K562 (cell line): ENCODE data around the gene TP63. TPM values are rescaled to one million over a fixed set of nuclear protein-coding genes. Genes with fewer than 3 reads are reported as not detected.

ENCODE experiments used
- ATAC-seq: fragments of 200-7000 bp; cut with Tn5 transposase; 3 replicates; pipeline ENCODE4 v1.9.1; 2020; ENCODE audit warnings: moderate library complexity
- BruUV-seq: library from RNA; stranded (reverse); fragments of 400-500 nt; replicated peaks from 2 replicates; lab custom pipeline; 2021; lab: Mats Ljungman, UMichigan
- CTCF ChIA-PET: fragments of 300-600 bp; formaldehyde crosslinking; extraction: SDS; loops from one replicate; lab custom pipeline; 2021; ENCODE audit warnings: low intra/inter-chr PET ratio; lab: Yijun Ruan, JAX
- POLR2A ChIA-PET: fragments of 300-600, 350-650 bp; sonication (Branson Sonifier 250); formaldehyde crosslinking; extraction: SDS; loops from one replicate; lab custom pipeline; 2021; ENCODE audit warnings: antibody characterized with exemption, inconsistent platforms; lab: Yijun Ruan, JAX
- DNase-seq, 4 experiments: peaks; one replicate each; pipeline versions ENCODE4 v3.0.0 to v3.0.0-alpha.2; 2011 to 2018; ENCODE audit warnings: low spot score in 3 of 4, mixed read lengths in 3 of 4; ENCODE audit errors: extremely low read depth in 1 of 4
- FAIRE-seq: peaks from 2 replicates; lab custom pipeline; 2011; peaks lifted over from hg19 to GRCh38; lab: Jason Lieb, UNC
- H2AFZ ChIP-seq: 2 replicates; pipeline ENCODE4 v1.6.0; 2011; ENCODE audit warnings: low read depth, low read length, control low read depth, inconsistent platforms
- H3K27ac ChIP-seq: fragments of 200-600 bp; 3 replicates; pipeline ENCODE4 v1.8.0; 2011; ENCODE audit warnings: low read depth, mild to moderate bottlenecking, control low read depth, inconsistent platforms, low read length, moderate library complexity, mixed read lengths; ENCODE audit errors: extremely low read depth
- H3K27me3 ChIP-seq, 2 experiments: fragments of 300-600 bp in 1 of 2; 2 replicates in 1 of 2; 3 replicates in 1 of 2; pipeline versions ENCODE4 v1.6.0 to v1.8.0; 2011; ENCODE audit warnings: inconsistent platforms in 2 of 2, low read length in 2 of 2, mild to moderate bottlenecking in 1 of 2, mixed read lengths in 1 of 2, moderate library complexity in 1 of 2; ENCODE audit not compliant: control insufficient read depth in 2 of 2, insufficient read depth in 2 of 2
- H3K36me3 ChIP-seq: fragments of 300-600 bp; 3 replicates; pipeline ENCODE4 v1.8.0; 2011; ENCODE audit warnings: mild to moderate bottlenecking, low read length, inconsistent platforms; ENCODE audit not compliant: control insufficient read depth, insufficient read depth
- H3K4me1 ChIP-seq, 2 experiments: fragments of 200-600 bp in 1 of 2; replicated peaks in 1 of 2; 2 replicates in 1 of 2; 3 replicates in 1 of 2; pipeline versions ENCODE4 v1.5.1 to v1.8.0; 2011; ENCODE audit warnings: inconsistent platforms in 2 of 2, low read length in 2 of 2, mild to moderate bottlenecking in 1 of 2, mixed read lengths in 1 of 2, moderate library complexity in 1 of 2; ENCODE audit not compliant: control insufficient read depth in 2 of 2, insufficient read depth in 2 of 2
- H3K4me2 ChIP-seq: 2 replicates; pipeline ENCODE4 v1.6.1; 2011; ENCODE audit warnings: low read length, control low read depth, inconsistent platforms, mixed read lengths; ENCODE audit not compliant: insufficient read depth
- H3K4me3 ChIP-seq: fragments of 200-600 bp; sonication (generic), shearing (Covaris generic); 2 replicates; pipeline ENCODE4 v1.5.1; 2016; ENCODE audit warnings: control low read depth, inconsistent platforms
- H3K79me2 ChIP-seq: fragments of 200-600 bp; 3 replicates; pipeline ENCODE4 v1.8.0; 2011; ENCODE audit warnings: low read length, inconsistent platforms; ENCODE audit not compliant: control insufficient read depth, insufficient read depth
- H3K9ac ChIP-seq, 2 experiments: 2 replicates each; pipeline versions ENCODE4 v1.6.0 to v1.6.1; 2011; ENCODE audit warnings: low read depth in 2 of 2, low read length in 2 of 2, control low read depth in 1 of 2, inconsistent platforms in 1 of 2, mild to moderate bottlenecking in 1 of 2, mixed read lengths in 1 of 2; ENCODE audit not compliant: insufficient read depth in 1 of 2
- H3K9me1 ChIP-seq: one replicate; pipeline ENCODE4 v1.6.0; 2011; ENCODE audit warnings: inconsistent platforms, mild to moderate bottlenecking, low read length, moderate library complexity; ENCODE audit not compliant: control insufficient read depth, insufficient read depth
- H3K9me3 ChIP-seq: replicated peaks from 2 replicates; pipeline ENCODE4 v1.5.1; 2011; ENCODE audit warnings: low read depth, low read length, inconsistent platforms; ENCODE audit not compliant: control insufficient read depth, insufficient read depth
- H4K20me1 ChIP-seq: replicated peaks from 2 replicates; pipeline ENCODE4 v1.6.1; 2011; ENCODE audit warnings: low read length, inconsistent platforms, mixed read lengths; ENCODE audit not compliant: control insufficient read depth, insufficient read depth
- EGR1 ChIP-seq: fragments of 450-650 bp; conservative IDR thresholded peaks from 2 replicates; pipeline ENCODE4 v1.6.1; 2017; ENCODE audit warnings: mild to moderate bottlenecking
- HDAC6 ChIP-seq: IDR thresholded peaks from 2 replicates; pipeline ENCODE4 v1.6.1; 2012; ENCODE audit warnings: low read depth, mild to moderate bottlenecking, control low read depth, inconsistent platforms, low read length, moderate library complexity
- HNRNPK ChIP-seq: fragments of 200-400 bp; formaldehyde crosslinking; IDR thresholded peaks from one replicate; pipeline ENCODE4 v1.6.1; 2018; ENCODE audit warnings: mild to moderate bottlenecking, low read depth, low read length; ENCODE audit not compliant: poor library complexity, severe bottlenecking
- ILF3 ChIP-seq: fragments of 450-650 bp; IDR thresholded peaks from 2 replicates; pipeline ENCODE4 v1.6.1; 2018; ENCODE audit warnings: antibody characterized with exemption, mild to moderate bottlenecking, moderate library complexity, borderline replicate concordance
- IRF9 ChIP-seq: fragments of 450-650 bp; IDR thresholded peaks from 2 replicates; pipeline ENCODE4 v1.6.1; 2016; ENCODE audit warnings: missing biosample characterization, missing genetic modification characterization
- NFIC ChIP-seq: fragments of 450-650 bp; IDR thresholded peaks from 2 replicates; pipeline ENCODE4 v1.6.1; 2017; ENCODE audit warnings: mild to moderate bottlenecking, inconsistent platforms
- POLR3G ChIP-seq: IDR thresholded peaks from 2 replicates; pipeline ENCODE4 v1.6.1; 2011; ENCODE audit not compliant: insufficient read length, insufficient replicate concordance; ENCODE audit errors: extremely low read depth
- PYGO2 ChIP-seq: fragments of 450-650 bp; IDR thresholded peaks from 2 replicates; pipeline ENCODE4 v1.6.1; 2016; ENCODE audit warnings: mild to moderate bottlenecking, missing genetic modification characterization, moderate library complexity, missing compliant biosample characterization
- SMAD1 ChIP-seq: fragments of 150-350 bp; IDR thresholded peaks from 2 replicates; pipeline ENCODE4 v1.6.1; 2014; ENCODE audit warnings: low read length, low read depth; ENCODE audit not compliant: partially characterized antibody
- XRCC3 ChIP-seq: fragments of 450-650 bp; IDR thresholded peaks from 2 replicates; pipeline ENCODE4 v1.6.1; 2017; ENCODE audit warnings: mild to moderate bottlenecking, moderate library complexity
- YY1 ChIP-seq, 3 experiments: IDR thresholded peaks; 2 replicates each; pipeline ENCODE4 v1.6.1; 2011; ENCODE audit warnings: low read length in 2 of 3, mild to moderate bottlenecking in 2 of 3, moderate library complexity in 2 of 3, borderline replicate concordance in 1 of 3, control low read depth in 1 of 3, low read depth in 1 of 3; ENCODE audit not compliant: insufficient read depth in 3 of 3, insufficient replicate concordance in 2 of 3, control insufficient read depth in 1 of 3, insufficient read length in 1 of 3; ENCODE audit errors: extremely low read depth in 1 of 3
- ZNF143 ChIP-seq: sonication (generic); formaldehyde crosslinking; IDR thresholded peaks from 2 replicates; pipeline ENCODE4 v1.9.0; 2022; ENCODE audit warnings: mild to moderate bottlenecking, missing genetic modification reagents
- ZNF146 ChIP-seq: IDR thresholded peaks from one replicate; pipeline ENCODE4 v1.6.1; 2018; ENCODE audit warnings: missing compliant biosample characterization; ENCODE audit not compliant: unreplicated experiment
- ZNF436 ChIP-seq: fragments of 250-450, 450-650 bp; sonication (Bioruptor Pico); formaldehyde crosslinking; IDR thresholded peaks from 2 replicates; pipeline ENCODE4 v1.7.0; 2020; ENCODE audit warnings: mild to moderate bottlenecking
- WGBS: fragments of 100-300 bp; shearing (Covaris generic); methylation state at CpG from one replicate; pipeline ENCODE4 v1.1.6; 2016; ENCODE audit warnings: low coverage, mixed read lengths; ENCODE audit not compliant: insufficient coverage; ENCODE audit errors: missing lambda C conversion rate; 5-methylcytosine and 5-hydroxymethylcytosine counted together
- in situ Hi-C: fragments of 300-500 bp; cut with MboI; formaldehyde crosslinking; loops from 4 replicates; pipeline ENCODE4 v1.15.0; 2018; ENCODE audit warnings: inconsistent platforms, mixed read lengths
- intact Hi-C: fragments of 100-400 bp; cut with micrococcal nuclease; formaldehyde crosslinking; loops from 2 replicates; pipeline ENCODE4 v1.14.2; 2022
- polyA plus RNA-seq, 8 experiments: library from polyadenylated mRNA; depleted of rRNA in 4 of 8; stranded (reverse) in 5 of 8; unstranded in 3 of 8; fragments of >200 nt; fragmentation: Nextera tagmentation in 2 of 8; fragmentation: Illumina TruSeq in 1 of 8; extraction: Ambion mirVana in 2 of 8; extraction: Trizol in 1 of 8; gene quantifications; 2 replicates each; pipeline versions ENCODE4 v1.2.1 to v1.2.3, GENCODE V29; 2011 to 2014; ENCODE audit warnings: inconsistent platforms in 1 of 8, missing spikeins in 1 of 8
- total RNA-seq, 7 experiments: library from RNA; depleted of rRNA in 6 of 7; stranded (reverse); fragments of >200 nt in 6 of 7; fragmentation: Illumina TruSeq in 2 of 7; extraction: Trizol in 2 of 7; gene quantifications; 2 replicates each; pipeline versions ENCODE4 v1.2.1 to v1.2.3, GENCODE V29; 2011 to 2021; ENCODE audit warnings: low replicate concordance in 1 of 7
- TF ChIP-seq, protein P1 (sequence below): sonication (generic); formaldehyde crosslinking; IDR thresholded peaks from 2 replicates; pipeline ENCODE4 v1.8.1; 2023; ENCODE audit warnings: mild to moderate bottlenecking, missing genetic modification reagents, moderate library complexity
- TF ChIP-seq, protein P2 (sequence below): fragments of 250-450 bp; sonication (Bioruptor Pico); IDR thresholded peaks from 2 replicates; pipeline ENCODE4 v1.8.0; 2021; ENCODE audit warnings: mild to moderate bottlenecking, moderate library complexity
- TF ChIP-seq, protein P3 (sequence below): sonication (generic); formaldehyde crosslinking; IDR thresholded peaks from 2 replicates; pipeline ENCODE4 v1.8.0; 2022; ENCODE audit warnings: missing genetic modification reagents, mild to moderate bottlenecking, borderline replicate concordance

Gene TP63
- total and polyA plus RNA-seq, 9 of the 15 experiments (the other 6 are each of a cell fraction or from before 2014, with no cell fraction given), result 0.32 to 1.4 (median 0.50) TPM

- Histone ChIP-seq H3K9me1 (no peaks in the 10 kb centered on the region), H3K36me3 (no peaks in the 10 kb centered on the region), H3K9me3 (0 out of 2 replicates have a peak, but pooled peaks cover 4% of the 10 kb centered on the region), H2AFZ (no peak overlapping the region), H3K27ac (no peak overlapping the region), H3K4me1 (no peaks in the 10 kb centered on the region), H3K9ac (no peak overlapping the region), H4K20me1 (no peaks in the 10 kb centered on the region), H3K4me2 (no peak overlapping the region), H3K27me3 (no peaks in the 10 kb centered on the region), H3K79me2 (no peaks in the 10 kb centered on the region), H3K4me3 (no peak overlapping the region)
- WGBS, result 0% methylated on average over 1 of the region's 1 CpG
- FAIRE-seq, result no peak
- intact Hi-C loops (no loop called here), in situ Hi-C loops (no loop called here)
- POLR2A ChIA-PET, result no interaction called here
- CTCF ChIA-PET, result no interaction called here
- no peak for ATAC-seq
- BruUV-seq, result no TSS peak
- no peak for DNase-seq
- no peak for TF ChIP-seq ZNF146
- no peak for TF ChIP-seq ZNF436 (CRISPR knock-in tag)
- TF ChIP-seq ZNF143 (CRISPR knock-in tag), result no peak
- TF ChIP-seq XRCC3, result no peak
- no peak for TF ChIP-seq ILF3
- TF ChIP-seq, protein P1, sequence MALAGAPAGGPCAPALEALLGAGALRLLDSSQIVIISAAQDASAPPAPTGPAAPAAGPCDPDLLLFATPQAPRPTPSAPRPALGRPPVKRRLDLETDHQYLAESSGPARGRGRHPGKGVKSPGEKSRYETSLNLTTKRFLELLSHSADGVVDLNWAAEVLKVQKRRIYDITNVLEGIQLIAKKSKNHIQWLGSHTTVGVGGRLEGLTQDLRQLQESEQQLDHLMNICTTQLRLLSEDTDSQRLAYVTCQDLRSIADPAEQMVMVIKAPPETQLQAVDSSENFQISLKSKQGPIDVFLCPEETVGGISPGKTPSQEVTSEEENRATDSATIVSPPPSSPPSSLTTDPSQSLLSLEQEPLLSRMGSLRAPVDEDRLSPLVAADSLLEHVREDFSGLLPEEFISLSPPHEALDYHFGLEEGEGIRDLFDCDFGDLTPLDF (CRISPR knock-in tag), result no peak
- TF ChIP-seq, protein P2, sequence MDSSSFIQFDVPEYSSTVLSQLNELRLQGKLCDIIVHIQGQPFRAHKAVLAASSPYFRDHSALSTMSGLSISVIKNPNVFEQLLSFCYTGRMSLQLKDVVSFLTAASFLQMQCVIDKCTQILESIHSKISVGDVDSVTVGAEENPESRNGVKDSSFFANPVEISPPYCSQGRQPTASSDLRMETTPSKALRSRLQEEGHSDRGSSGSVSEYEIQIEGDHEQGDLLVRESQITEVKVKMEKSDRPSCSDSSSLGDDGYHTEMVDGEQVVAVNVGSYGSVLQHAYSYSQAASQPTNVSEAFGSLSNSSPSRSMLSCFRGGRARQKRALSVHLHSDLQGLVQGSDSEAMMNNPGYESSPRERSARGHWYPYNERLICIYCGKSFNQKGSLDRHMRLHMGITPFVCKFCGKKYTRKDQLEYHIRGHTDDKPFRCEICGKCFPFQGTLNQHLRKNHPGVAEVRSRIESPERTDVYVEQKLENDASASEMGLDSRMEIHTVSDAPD (CRISPR knock-in tag), result no peak
- TF ChIP-seq POLR3G, result no peak
- TF ChIP-seq EGR1, result no peak
- TF ChIP-seq HDAC6, result no peak
- no peak for TF ChIP-seq PYGO2
- TF ChIP-seq HNRNPK, result no peak
- no peak for TF ChIP-seq NFIC
- TF ChIP-seq YY1 (IDR thresholded peaks at IDR 0.05; ENCODE audit: borderline replicate concordance in 1 of 3, control insufficient read depth in 1 of 3, extremely low read depth in 1 of 3, insufficient read depth in 3 of 3, insufficient read length in 1 of 3, insufficient replicate concordance in 2 of 3, low read depth in 1 of 3, low read length in 2 of 3), result no peak
- no peak for TF ChIP-seq SMAD1
- TF ChIP-seq, protein P3, sequence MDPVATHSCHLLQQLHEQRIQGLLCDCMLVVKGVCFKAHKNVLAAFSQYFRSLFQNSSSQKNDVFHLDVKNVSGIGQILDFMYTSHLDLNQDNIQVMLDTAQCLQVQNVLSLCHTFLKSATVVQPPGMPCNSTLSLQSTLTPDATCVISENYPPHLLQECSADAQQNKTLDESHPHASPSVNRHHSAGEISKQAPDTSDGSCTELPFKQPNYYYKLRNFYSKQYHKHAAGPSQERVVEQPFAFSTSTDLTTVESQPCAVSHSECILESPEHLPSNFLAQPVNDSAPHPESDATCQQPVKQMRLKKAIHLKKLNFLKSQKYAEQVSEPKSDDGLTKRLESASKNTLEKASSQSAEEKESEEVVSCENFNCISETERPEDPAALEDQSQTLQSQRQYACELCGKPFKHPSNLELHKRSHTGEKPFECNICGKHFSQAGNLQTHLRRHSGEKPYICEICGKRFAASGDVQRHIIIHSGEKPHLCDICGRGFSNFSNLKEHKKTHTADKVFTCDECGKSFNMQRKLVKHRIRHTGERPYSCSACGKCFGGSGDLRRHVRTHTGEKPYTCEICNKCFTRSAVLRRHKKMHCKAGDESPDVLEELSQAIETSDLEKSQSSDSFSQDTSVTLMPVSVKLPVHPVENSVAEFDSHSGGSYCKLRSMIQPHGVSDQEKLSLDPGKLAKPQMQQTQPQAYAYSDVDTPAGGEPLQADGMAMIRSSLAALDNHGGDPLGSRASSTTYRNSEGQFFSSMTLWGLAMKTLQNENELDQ (CRISPR knock-in tag), result no peak
- TF ChIP-seq IRF9 (tag), result no peak
Measured at GRCh38 chr3:189613122-189613521, 18.1 kb upstream of the TP63 start.
